ENCODE measurements around the gene KLK3.

The KLK3 gene

GRCh38 chr19:50830266-50831025, 24.3 kb upstream of the KLK3 start:
- DNase-seq, result no peak

- DNase-seq, result no peak
Observed at GRCh38 chr19:50831026-50831396, 23.7 kb upstream of the KLK3 start.

GRCh38 chr19:50832666-50833065, 22.0 kb upstream of the KLK3 start:
- DNase-seq, result no peak

DNA sequence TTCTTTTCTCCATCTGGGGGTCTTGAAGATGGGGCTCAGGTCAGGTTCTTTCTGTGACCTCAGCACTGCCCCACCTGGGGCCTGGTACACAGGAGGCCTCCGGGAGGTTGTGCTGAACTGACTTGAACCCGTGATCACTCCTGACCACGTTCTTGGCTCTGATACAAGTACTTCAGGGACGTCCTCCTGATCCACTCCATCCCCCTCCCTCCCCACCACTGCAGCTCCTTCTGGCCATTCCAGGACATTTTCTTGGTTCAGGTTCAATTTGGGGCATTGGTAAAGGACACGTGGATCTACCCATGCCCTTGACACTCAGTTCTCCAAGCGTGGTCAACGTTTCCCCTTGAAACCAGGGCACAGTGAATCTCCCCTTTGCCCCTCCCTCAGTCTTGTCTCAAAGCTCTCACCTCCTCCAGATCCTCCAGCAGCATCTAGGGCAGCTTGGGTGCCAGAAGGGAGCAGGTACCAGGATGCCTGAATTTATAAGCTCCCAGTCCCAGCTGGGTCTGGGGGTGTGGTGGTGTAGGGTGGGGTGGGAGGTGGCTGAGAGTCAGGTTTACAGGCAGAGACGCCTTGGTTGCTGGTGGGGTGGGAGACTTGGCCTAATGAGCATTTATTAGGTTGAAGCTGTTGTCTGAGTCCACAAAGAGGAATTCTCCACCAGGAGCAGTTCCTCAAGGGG, 21.5 kb upstream of the KLK3 start, which contains the start of gene KLK15:
KLK15 (minus strand) TSS at position 458 of the 685 bp plus-strand sequence. CDS start 2,082 bp downstream, outside the sequence.
- no peak for DNase-seq

GRCh38 chr19:50833802-50834167, 20.9 kb upstream of the KLK3 start:
- DNase-seq, result no peak

- DNase-seq, result no peak
Observed at GRCh38 chr19:50835103-50835784, 19.5 kb upstream of the KLK3 start.

DNA sequence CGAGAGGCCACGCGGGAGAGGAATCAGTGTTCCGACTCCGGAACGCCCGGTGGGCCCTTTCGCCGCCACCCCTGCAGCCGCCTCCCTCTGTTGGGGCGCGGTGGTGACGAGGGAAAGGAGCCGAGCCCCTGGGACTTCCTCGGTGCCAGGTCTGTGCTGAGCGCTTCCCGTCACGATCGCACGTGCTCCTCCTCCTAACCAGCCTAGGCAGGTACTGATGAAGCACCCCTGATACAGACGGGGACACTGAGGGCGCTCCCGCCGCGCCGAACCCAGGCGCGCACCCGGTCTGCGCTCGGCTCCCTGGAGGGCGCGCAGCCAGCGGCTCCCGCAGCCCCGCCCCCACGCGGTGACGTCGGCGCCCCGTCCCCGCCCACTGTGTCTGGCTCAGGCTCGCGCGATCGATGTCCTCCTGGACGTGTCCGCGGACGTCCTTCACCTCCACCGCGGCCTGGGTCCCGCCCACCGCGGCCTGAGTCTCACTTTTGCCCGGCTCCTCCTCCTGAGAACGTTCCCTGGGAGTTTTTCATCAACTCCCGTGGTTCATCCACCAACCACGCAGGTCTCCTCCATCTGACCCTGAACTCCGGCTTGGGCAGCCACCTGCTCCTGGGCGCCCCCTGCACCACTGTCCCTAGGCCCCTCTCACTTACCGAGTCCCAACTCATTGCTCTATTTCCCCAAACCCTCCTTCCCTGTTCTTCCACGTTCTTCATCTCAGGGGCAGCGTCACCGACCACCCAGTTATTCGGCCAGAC, 18.8 kb upstream of the KLK3 start:
- DNase-seq, result peak in 32 of 56 donors; percentile 2 to 68 (median 28)

- DNase-seq, result peak in 1 of 56 donors; percentile 2
Observed at GRCh38 chr19:50836543-50837195, 18.0 kb upstream of the KLK3 start.

DNA sequence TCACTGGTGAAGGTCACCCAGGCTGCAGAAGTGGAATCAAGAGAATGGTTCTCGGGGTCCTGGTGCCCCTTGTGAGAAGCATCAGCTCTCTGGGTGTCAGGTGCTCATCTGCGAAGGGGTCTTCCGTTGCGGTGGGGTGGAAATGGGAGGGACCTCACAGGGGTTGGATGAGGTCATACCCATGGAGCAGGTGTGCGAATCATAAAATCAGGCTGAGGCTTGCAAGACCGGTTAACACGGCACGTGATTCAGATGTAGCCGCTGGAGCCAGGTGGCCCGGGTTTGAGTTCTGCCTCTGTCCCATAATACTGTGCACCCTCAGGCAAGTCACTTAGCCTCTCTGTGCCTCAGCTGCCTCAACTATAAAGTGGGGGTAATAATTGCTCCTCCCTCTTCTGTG, 17.4 kb upstream of the KLK3 start:
- DNase-seq, result no peak

DNA sequence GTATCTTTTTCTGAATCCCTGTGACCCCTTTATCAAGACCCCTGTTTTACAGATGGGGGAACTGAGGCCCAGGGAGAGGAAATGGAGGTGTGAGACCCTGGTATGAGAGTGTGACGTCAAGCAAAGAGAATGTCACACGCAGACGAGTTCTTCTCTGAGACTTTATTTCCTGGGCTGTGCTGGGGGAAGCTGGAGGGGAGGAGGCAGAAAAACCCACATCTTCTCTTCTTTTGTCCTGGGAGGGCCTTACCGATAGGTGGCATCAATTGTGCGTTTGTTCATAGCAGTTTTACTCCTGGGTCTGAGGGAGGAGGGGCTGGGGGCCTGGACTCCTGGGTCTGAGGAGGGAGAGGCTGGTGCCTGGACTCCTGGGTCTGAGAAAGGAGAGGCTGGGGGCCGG, 16.5 kb upstream of the KLK3 start:
- DNase-seq, result no peak

DNA sequence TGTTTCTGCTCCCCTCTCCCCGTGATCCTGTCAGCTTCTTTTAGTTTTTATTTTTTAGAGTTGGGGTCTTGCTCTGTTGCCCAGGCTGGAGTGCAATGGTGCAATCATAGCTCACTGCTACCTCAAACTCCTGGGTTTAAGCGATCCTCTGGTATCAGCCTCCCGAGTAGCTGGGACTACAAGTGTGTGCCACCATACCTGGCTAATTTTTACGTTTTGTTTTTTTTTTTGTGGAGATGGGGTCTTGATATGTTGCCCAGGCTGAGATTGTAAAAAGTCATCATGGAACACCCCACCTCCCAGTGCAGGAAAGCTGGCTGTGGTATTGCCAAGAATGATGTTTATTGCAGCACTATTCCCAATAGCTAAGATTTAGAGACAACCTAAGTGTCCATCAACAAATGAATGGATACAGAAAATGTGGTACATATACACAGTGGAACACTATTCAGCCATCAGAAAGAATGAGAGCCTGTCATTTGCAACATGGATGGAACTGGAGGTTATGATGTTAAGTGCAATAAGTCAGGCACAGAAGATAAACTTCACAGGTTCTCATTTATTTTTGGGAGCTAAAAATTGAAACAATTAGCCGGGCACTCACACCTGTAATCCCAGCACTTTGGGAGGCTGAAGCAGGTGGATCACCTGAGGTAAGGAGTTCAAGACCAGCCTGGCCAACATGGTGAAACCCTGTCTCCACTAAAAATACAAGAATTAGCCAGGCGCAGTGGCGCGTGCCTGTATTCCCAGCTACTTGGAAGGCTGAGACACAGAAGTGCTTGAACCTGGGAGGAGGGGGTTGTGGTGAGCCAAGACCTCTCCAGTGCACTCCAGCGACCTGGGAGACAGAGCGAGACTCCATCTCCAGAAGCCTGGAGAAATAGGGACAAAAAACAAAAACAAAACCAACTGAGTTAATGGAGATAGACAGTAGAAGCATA, 14.7 kb upstream of the KLK3 start:
- DNase-seq, result no peak

DNA sequence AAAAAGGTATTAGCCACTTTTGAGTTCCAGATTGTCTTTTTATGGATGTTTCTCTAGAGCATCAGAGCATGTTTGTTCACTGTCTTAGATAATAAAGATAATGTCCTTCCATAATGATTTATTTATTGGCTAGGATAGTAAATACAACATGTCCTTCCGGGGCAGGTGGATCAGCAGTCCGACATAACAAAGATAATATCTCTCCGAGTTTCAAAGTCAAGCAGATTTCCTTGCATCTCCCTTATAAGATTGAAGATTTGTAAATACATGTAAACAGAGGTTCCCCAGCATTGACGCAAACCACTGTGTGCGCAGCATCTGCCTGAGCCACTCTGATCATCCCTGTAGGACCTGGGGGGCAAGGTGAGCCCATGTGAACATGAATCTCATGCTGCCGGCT, 12.6 kb upstream of the KLK3 start:
- DNase-seq, result no peak

GRCh38 chr19:50843205-50843604, 11.5 kb upstream of the KLK3 start:
- DNase-seq, result no peak

DNA sequence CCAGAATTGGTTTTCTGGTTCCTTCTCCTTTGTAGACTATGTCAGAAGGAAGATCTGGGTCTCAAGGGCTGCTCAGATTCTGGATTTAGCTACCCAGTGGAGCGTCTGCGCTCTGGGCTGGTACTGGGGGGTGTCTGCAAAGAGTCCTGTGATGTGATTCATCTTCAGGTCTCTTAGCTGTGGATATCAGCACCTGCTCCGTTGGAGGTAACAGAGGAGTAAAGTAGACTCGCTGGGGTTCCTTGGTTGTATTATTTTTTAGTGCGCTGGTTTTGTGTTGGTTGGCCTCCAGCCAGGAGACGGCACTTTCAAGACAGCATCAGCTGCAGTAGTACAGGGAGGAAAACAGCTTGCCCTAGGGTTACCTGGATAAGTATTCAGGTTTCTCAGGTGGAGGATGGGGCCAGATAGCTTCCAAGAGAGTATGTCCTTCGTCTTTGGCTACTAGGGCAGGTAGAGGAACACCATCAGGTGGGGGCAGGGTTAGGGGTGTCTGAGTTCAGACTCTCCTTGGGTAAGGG, 11.0 kb upstream of the KLK3 start:
- DNase-seq, result no peak

- no peak for DNase-seq
Observed at GRCh38 chr19:50844296-50844935, 10.3 kb upstream of the KLK3 start.

DNA sequence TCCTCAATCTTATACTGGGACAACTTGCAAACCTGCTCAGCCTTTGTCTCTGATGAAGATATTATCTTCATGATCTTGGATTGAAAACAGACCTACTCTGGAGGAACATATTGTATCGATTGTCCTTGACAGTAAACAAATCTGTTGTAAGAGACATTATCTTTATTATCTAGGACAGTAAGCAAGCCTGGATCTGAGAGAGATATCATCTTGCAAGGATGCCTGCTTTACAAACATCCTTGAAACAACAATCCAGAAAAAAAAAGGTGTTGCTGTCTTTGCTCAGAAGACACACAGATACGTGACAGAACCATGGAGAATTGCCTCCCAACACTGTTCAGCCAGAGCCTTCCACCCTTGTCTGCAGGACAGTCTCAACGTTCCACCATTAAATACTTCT, 4.0 kb upstream of the KLK3 start:
- DNase-seq, result no peak

DNA sequence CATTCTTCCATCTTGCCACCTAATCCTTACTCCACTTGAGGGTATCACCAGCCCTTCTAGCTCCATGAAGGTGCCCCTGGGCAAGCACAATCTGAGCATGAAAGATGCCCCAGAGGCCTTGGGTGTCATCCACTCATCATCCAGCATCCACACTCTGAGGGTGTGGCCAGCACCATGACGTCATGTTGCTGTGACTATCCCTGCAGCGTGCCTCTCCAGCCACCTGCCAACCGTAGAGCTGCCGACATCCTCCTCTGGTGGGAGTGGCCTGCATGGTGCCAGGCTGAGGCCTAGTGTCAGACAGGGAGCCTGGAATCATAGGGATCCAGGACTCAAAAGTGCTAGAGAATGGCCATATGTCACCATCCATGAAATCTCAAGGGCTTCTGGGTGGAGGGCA, 3.1 kb upstream of the KLK3 start:
- no peak for DNase-seq

DNA sequence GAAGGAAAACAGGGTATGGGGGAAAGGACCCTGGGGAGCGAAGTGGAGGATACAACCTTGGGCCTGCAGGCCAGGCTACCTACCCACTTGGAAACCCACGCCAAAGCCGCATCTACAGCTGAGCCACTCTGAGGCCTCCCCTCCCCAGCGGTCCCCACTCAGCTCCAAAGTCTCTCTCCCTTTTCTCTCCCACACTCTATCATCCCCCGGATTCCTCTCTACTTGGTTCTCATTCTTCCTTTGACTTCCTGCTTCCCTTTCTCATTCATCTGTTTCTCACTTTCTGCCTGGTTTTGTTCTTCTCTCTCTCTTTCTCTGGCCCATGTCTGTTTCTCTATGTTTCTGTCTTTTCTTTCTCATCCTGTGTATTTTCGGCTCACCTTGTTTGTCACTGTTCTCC, 2.7 kb downstream of the KLK3 start:
- DNase-seq, result no peak

DNA sequence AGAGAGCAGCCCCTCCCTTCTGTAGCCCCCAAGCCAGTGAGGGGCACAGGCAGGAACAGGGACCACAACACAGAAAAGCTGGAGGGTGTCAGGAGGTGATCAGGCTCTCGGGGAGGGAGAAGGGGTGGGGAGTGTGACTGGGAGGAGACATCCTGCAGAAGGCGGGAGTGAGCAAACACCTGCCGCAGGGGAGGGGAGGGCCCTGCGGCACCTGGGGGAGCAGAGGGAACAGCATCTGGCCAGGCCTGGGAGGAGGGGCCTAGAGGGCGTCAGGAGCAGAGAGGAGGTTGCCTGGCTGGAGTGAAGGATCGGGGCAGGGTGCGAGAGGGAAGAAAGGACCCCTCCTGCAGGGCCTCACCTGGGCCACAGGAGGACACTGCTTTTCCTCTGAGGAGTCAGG, 4.2 kb downstream of the KLK3 start:
- DNase-seq, result no peak
